SK-N-SH (cell line): ENCODE results near the gene SUN2.

Source experiments
- FOXJ3 ChIP-seq: sonication (generic); formaldehyde crosslinking; IDR thresholded peaks from 2 replicates; pipeline ENCODE4 v1.5.1; 2020; ENCODE audit warnings: mild to moderate bottlenecking, missing genetic modification reagents
- POLR2AphosphoS5 ChIP-seq: IDR thresholded peaks from 2 replicates; pipeline ENCODE4 v1.6.1; 2012; ENCODE audit warnings: low read depth, low read length
- RCOR1 ChIP-seq: fragments of 150-350 bp; IDR thresholded peaks from 2 replicates; pipeline ENCODE4 v1.6.1; 2017; ENCODE audit warnings: antibody characterized with exemption, low read length
- RXRA ChIP-seq: IDR thresholded peaks from 2 replicates; pipeline ENCODE4 v1.4.0; 2012; ENCODE audit warnings: low read depth, mild to moderate bottlenecking, borderline replicate concordance
- TF ChIP-seq, protein P1 (sequence below): fragments of 200-600 bp; sonication (generic); IDR thresholded peaks from 2 replicates; pipeline ENCODE4 v1.6.1; 2017; ENCODE audit warnings: antibody characterized with exemption, mild to moderate bottlenecking, moderate library complexity
- TF ChIP-seq, protein P2 (sequence below): IDR thresholded peaks from 2 replicates; pipeline ENCODE4; 2012
- TF ChIP-seq, protein P3 (sequence below): IDR thresholded peaks from 2 replicates; pipeline ENCODE4 v1.4.0; 2012; ENCODE audit warnings: low read depth, borderline replicate concordance
- TF ChIP-seq, protein P4 (sequence below): IDR thresholded peaks from 2 replicates; pipeline ENCODE4 v1.4.0; 2012; ENCODE audit warnings: low read depth, borderline replicate concordance

DNA sequence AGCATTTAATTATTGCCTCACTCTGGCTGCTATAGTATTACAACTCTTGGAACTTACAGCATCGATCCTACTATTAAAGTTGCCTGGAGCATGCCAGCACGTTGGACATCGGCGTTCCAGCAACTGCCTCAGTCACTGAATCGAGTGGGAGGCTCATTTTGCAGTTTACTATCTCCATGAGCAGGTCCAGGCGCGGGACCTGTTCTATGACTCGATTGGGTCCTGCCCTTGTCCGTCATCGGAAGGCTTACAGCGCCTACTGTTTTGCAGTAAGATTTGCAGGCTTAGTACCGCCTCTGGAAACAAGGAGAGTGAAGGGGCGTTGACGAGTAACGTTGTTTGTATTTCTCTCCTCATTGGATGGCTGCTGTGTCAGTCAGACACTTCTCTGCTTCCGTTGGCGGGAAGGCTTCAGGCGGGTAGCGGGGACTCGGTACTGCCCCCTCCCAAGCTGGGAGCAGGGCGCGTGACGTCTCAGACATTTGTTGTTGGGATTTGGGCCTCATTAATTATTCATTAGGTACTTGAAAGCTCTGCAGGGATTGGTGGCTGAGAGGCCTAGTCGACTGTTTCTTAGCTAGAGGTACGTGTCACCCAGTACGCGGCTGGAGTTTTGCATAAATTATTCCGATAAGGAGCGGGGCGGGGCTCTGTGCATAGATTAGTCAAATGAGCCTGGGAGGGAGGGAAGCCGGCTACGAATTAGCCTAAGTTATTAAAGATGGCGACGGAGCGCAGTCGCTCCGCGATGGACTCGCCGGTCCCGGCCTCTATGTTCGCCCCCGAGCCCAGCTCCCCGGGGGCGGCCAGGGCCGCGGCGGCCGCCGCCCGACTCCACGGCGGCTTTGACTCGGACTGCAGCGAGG is 50.3 kb downstream of the SUN2 start, which contains the start of gene GTPBP1:
- TF ChIP-seq RCOR1 (no peak), POLR2AphosphoS5 (0 out of 2 replicates have a peak, but pooled peaks have one; percentile 19), FOXJ3 (CRISPR knock-in tag) (no peak), RXRA (no peak)
- TF ChIP-seq, protein P1, sequence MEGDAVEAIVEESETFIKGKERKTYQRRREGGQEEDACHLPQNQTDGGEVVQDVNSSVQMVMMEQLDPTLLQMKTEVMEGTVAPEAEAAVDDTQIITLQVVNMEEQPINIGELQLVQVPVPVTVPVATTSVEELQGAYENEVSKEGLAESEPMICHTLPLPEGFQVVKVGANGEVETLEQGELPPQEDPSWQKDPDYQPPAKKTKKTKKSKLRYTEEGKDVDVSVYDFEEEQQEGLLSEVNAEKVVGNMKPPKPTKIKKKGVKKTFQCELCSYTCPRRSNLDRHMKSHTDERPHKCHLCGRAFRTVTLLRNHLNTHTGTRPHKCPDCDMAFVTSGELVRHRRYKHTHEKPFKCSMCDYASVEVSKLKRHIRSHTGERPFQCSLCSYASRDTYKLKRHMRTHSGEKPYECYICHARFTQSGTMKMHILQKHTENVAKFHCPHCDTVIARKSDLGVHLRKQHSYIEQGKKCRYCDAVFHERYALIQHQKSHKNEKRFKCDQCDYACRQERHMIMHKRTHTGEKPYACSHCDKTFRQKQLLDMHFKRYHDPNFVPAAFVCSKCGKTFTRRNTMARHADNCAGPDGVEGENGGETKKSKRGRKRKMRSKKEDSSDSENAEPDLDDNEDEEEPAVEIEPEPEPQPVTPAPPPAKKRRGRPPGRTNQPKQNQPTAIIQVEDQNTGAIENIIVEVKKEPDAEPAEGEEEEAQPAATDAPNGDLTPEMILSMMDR: no peak
- TF ChIP-seq, protein P2, sequence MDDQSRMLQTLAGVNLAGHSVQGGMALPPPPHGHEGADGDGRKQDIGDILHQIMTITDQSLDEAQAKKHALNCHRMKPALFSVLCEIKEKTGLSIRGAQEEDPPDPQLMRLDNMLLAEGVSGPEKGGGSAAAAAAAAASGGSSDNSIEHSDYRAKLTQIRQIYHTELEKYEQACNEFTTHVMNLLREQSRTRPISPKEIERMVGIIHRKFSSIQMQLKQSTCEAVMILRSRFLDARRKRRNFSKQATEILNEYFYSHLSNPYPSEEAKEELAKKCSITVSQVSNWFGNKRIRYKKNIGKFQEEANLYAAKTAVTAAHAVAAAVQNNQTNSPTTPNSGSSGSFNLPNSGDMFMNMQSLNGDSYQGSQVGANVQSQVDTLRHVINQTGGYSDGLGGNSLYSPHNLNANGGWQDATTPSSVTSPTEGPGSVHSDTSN: peak; percentile 99
- TF ChIP-seq, protein P3, sequence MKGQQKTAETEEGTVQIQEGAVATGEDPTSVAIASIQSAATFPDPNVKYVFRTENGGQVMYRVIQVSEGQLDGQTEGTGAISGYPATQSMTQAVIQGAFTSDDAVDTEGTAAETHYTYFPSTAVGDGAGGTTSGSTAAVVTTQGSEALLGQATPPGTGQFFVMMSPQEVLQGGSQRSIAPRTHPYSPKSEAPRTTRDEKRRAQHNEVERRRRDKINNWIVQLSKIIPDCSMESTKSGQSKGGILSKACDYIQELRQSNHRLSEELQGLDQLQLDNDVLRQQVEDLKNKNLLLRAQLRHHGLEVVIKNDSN: peak; percentile 43; the same call in 1 of the 2 replicates
- TF ChIP-seq, protein P4, sequence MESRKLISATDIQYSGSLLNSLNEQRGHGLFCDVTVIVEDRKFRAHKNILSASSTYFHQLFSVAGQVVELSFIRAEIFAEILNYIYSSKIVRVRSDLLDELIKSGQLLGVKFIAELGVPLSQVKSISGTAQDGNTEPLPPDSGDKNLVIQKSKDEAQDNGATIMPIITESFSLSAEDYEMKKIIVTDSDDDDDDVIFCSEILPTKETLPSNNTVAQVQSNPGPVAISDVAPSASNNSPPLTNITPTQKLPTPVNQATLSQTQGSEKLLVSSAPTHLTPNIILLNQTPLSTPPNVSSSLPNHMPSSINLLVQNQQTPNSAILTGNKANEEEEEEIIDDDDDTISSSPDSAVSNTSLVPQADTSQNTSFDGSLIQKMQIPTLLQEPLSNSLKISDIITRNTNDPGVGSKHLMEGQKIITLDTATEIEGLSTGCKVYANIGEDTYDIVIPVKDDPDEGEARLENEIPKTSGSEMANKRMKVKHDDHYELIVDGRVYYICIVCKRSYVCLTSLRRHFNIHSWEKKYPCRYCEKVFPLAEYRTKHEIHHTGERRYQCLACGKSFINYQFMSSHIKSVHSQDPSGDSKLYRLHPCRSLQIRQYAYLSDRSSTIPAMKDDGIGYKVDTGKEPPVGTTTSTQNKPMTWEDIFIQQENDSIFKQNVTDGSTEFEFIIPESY: no peak
